NOMO-1 treated with dmso at 0.1 percent for 144 hours (cell line): ENCODE measurements around the gene GRIP2.

Experiments used
- DNase-seq: peaks from one replicate; lab custom pipeline; 2025; ENCODE audit not compliant: unreplicated experiment; lab: John Stamatoyannopoulos, UW

GRIP2 gene

GRCh38 chr3:14539742-14540491 is at the start of gene GRIP2:
Gene GRIP2, minus strand, starts transcription at chr3:14540342. Its CDS starts 34 bp downstream, at chr3:14540308.
- no peak for DNase-seq

- DNase-seq, result no peak
Measured at GRCh38 chr3:14588425-14589112, 48.4 kb upstream of the GRIP2 start.

DNA sequence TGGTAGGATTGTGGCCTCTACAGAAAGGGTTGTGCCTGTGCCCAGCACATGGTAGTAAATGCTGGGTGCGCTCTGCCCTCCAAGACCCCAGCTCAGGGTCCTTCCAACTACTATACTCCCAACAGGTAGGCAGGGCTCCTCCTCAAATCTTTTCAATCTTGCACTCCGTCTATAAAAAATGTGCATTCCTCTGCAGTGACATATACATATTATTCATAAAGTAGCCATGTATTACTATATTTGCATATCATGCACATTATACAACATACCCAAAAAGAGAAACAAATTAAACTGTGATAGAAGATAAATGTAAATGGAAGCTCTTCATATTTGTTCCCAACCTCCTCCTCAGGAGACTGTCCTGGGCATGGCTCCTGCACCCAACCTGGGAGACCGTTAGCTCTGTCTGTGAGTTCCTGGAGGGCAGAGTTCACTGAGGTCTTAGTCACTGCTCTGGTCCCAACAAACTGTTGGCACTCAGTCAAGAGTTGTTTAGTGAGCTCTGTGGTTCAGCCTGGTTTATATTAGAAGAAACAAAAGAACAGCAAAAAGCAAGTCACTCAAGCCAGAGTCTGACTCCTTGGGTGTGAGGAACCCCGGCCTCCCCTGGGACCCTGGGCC is 47.7 kb upstream of the GRIP2 start:
- no peak for DNase-seq

DNA sequence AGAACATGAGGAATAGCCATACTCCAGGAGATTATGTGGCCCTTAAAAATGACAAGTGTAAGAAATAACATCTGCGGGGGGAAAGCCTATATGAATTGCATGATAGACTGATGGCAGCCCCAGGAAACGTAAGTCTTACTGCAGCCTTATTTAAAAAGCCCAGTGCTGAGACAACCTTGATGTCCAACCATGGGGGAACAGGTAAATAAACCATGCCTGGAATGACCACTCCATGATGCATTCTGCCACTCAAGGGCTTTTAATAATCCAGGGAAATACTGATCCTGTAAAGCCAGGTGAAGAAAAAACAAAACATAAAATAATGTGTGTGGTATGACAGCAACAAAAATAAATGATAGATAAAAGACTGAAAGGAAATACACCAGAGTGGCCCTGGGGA is 46.5 kb upstream of the GRIP2 start:
- no peak for DNase-seq

DNA sequence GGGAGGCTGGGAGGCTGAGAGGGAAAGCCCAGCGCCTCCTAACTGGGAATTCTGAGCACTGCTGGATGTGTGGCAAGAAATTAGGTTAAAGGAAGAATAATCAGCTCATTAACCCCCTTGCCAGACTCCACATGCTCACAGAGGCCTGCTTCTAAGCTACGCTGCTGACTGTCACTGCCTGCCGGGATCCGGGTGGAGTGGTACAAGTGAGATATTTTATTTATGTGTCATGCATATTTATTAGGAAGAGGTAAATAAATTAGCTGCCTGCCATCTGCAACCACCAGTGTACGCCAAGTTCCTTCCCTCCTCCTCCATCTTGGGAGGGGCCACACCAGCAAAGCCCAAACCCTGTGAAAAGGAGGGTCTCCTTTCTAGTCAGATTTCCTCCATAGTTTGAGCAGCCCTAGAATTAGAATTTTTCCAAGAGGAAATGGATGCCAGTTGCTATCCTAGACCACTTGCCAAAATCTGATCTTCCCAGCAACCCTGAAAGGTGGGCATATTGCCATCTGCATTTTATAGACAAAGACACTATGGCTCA is 43.5 kb upstream of the GRIP2 start:
- no peak for DNase-seq

DNA sequence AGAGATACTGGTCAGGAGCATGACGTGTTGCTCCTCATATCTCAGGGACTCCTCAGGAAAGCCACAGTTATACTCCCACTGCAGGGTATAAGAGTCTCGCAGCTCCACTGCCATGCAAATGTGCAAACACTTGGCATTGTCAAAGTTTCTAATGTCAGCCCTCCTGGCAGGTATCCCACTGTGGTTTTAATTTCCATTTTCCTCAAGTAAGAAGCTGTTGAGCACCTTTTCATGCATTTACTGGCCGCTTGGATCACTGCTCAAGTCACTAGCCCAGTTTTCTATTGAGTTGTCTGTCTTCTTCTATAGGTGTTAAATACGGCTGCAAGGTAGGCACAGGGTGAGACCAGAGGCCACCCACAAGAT is 41.9 kb upstream of the GRIP2 start:
- no peak for DNase-seq

DNA sequence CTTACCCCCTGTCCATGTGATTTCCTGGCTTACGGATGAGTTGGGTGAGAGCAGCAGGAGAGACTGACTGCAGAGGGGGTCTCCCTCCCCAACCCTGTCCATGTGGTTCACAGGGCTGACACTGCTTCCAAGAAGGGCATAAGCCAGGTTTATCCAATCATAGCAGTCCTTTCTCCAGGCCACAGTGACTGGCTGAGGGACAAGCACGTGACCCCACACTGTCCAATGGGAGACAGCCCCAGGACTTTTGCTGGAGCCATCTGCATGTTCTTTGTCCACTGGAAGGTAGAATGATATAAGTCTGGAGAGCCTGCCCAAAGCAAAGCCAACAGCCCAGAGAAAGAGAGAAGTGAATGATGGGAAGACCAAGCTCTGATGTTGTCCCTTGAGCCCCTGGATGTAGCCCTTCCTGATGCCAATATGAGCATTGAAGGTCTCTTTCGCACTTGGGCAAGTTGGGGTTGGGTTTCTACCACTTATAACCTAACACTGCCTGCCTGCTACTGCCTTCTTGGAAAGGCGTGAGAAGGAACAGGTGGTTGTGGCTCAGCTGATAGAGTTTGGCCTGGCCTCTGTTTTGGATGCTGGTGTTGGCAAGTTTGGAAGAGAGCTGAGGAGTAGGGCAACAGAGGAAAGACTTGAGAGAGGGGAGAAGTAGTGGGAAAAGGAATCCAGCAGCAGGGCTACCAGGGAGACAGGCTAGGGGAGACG is 41.3 kb upstream of the GRIP2 start:
- DNase-seq, result no peak

- no peak for DNase-seq
Measured at GRCh38 chr3:14577897-14578296, 37.8 kb upstream of the GRIP2 start.

DNA sequence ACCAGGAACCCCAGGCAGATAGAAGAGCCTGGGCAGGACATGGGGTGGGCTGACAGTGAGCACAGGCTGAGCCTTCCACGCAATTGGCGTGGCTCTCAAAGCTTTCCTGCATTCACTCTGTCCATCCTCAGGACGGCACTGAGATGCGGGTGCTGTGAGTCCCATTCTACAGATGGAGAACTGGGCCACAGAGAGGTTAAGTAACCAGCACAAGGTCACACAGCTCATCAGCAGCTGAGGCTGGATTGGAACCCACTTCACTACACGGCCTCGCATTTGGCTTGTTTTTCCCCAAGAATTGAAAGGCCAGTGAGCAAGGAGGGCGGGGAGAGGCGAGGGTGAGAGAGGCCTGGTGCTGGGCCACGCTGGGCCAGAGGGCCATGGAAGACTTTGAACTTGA is 36.0 kb upstream of the GRIP2 start:
- no peak for DNase-seq

DNA sequence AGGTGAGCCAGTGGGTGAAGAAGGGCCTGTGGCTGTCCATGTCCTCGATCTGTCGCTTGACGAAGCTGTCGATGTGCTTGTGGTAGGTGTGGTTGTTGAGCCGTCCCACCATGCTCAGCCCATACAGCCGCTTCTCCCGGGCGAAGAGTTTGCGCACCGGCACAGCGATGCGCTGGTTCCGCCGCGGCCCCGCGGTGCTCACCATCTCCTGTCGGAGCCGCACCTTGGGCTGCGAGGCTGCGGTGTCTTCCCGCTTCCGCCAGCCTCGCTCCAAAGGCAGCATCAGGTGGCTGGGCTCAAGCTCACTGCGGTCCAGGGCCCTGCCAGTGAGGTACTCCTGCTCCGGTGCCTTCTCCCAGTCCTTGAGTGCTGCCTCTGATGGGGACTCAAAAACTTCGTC is 34.0 kb upstream of the GRIP2 start:
- no peak for DNase-seq

DNA sequence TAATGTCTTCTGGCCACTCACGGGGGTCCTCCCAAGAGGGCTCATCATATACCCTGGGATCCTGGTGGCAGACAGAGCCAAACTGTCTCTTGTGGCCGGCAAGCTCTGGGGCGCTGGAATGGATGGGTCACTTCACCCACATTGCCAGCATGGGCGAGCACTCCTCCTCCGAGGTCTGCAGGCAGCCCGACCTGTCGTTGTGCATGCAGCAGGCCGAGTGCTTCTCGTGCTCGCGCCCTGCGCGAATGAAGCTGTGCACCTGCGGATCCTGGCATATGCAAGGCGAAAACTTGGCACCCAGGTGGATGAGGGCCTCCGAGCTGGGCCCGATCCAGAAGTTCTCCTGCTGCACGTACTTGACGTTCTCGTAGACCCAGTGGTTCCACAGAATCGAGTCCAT is 33.6 kb upstream of the GRIP2 start:
- no peak for DNase-seq

GRCh38 chr3:14570864-14571263 is 30.7 kb upstream of the GRIP2 start:
- peak; percentile 18 for DNase-seq

DNA sequence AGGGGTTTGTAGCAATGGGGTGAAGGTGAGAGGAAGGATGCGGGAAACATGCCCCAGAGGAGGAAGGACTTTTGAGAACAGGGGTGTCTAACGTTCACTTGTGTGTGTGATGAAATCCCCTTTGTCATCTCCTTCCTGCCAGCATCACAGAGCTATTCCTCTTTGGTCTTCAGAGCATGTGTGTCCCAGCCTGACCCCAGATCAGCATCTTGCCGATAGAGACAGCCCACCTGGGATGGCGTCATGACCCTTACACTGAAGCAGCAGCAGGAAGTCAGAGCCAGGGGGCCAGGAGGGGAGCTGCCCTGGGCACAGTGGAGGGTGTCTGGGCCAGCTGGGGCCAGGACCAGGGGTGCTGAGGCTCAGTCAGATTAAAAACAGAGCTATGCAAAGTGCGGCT is 29.9 kb upstream of the GRIP2 start:
- peak; percentile 59 for DNase-seq

- no peak for DNase-seq
Measured at GRCh38 chr3:14569474-14570000, 29.4 kb upstream of the GRIP2 start.

DNA sequence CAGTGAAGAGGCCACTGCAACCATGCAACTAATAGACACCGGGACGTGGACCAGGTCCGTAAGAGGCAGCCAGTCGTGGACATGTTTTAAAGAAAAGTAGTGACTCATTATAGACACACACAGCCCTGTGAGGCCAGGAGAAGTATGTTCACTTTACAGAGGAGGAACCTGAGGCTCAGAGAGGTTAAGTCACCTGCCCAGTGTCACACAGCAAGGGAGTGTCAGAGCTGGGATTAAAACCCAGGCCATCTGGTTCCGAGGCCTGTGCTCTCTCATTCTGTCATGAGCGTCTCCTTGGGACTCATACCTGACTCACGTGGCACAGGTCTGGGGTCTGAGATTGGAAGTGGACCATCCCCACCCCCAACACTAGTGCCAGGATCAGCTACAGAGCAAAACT is 28.1 kb upstream of the GRIP2 start:
- no peak for DNase-seq

DNA sequence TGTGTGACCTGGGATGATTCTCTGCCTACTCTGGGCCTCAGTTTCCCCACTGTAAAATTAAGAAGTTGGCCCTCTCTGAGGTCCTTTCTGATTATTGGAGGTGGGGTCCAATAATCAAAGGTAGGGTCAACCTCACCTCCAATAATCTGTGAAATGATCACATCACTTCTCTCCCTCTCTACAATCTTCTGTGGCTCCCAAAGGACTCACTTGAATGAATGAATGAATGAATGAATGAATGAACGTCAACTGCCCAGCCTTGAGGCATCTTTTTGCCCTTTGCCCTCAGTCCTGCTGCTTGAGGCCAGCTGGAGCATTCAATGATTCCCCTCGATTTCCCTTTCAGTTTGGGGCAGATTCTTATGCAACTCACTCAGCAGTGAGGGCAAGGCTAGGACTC is 26.7 kb upstream of the GRIP2 start:
- DNase-seq, result no peak

- DNase-seq, result no peak
Measured at GRCh38 chr3:14565868-14566588, 25.9 kb upstream of the GRIP2 start.

- DNase-seq, result no peak
Measured at GRCh38 chr3:14564741-14565140, 24.6 kb upstream of the GRIP2 start.

DNA sequence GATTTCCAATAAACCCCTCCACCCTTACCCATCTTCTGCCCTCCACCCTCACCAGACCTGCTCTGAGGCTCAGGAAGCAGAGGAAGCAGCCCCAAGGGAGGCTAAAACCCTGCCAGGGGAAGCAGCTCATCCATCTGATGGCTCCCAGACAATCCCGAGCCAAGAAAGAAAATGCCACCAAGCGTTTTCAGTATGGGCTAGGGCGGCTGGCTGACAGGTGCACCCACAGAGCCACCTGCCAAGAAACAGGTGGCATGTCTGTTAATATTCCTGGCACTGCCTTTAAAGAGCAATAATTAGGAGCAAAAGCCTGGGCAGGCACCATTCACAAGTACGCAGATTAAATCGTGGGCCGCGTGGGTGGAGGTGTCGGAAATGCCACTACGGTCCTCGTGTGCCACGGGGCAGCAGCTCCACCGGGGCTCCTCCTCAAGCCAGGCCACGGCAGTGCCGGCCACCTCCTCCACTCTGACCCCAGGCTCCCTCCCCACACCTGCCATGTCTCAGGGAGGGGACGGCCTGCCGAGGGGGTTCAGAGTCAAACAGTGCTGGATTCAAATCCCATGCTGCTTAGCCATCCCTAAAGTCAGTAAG is 23.9 kb upstream of the GRIP2 start:
- no peak for DNase-seq
